A549 (cell line): Measurements from ENCODE around the gene PLN.

Source experiments
- POLR2A ChIP-seq: IDR thresholded peaks from 2 replicates; pipeline ENCODE4 v1.6.1; 2012; ENCODE audit warnings: mild to moderate bottlenecking, low read length
- TF ChIP-seq, protein P1 (sequence below): fragments of 450-650 bp; IDR thresholded peaks from 2 replicates; pipeline ENCODE4 v1.6.1; 2014; ENCODE audit warnings: antibody characterized with exemption

GRCh38 chr6:118529756-118530155 is 18.3 kb upstream of the PLN start:
- TF ChIP-seq, protein P1, sequence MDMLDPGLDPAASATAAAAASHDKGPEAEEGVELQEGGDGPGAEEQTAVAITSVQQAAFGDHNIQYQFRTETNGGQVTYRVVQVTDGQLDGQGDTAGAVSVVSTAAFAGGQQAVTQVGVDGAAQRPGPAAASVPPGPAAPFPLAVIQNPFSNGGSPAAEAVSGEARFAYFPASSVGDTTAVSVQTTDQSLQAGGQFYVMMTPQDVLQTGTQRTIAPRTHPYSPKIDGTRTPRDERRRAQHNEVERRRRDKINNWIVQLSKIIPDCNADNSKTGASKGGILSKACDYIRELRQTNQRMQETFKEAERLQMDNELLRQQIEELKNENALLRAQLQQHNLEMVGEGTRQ: no peak
- TF ChIP-seq POLR2A: no peak
